Trophoblast cell (in vitro differentiated cells and primary cell): ENCODE results near the gene AKAP13.
A peak's percentile ranks its signal among the peaks of the same experiment; 100 is the strongest.
"Not testable (repeated sequence)": the region's sequence is repeated elsewhere in the genome, so short reads cannot be mapped to it uniquely, and the experiment has no call there.

Experiments
- DNase-seq, 2 donors: peaks; one replicate each; pipeline ENCODE4 v3.0.0-alpha.2; 2016
- H2AFZ ChIP-seq: 2 replicates; pipeline ENCODE4 v1.6.1; 2013; ENCODE audit warnings: low read length, moderate library complexity, mild to moderate bottlenecking; ENCODE audit not compliant: insufficient read depth, poor library complexity
- H2AK5ac ChIP-seq: 2 replicates; pipeline ENCODE4 v1.6.1; 2013; ENCODE audit warnings: mild to moderate bottlenecking, low read length
- H2BK120ac ChIP-seq: 2 replicates; pipeline ENCODE4 v1.6.1; 2013; ENCODE audit warnings: low read length, mild to moderate bottlenecking, moderate library complexity; ENCODE audit not compliant: insufficient read depth, poor library complexity
- H2BK12ac ChIP-seq: 2 replicates; pipeline ENCODE4 v1.6.1; 2013; ENCODE audit warnings: mild to moderate bottlenecking, low read length, moderate library complexity
- H2BK5ac ChIP-seq: 2 replicates; pipeline ENCODE4 v1.6.1; 2013; ENCODE audit warnings: low read length, low read depth, moderate library complexity, mild to moderate bottlenecking; ENCODE audit not compliant: poor library complexity
- H3K14ac ChIP-seq: 2 replicates; pipeline ENCODE4 v1.6.1; 2013; ENCODE audit warnings: mild to moderate bottlenecking, low read length
- H3K18ac ChIP-seq: 2 replicates; pipeline ENCODE4 v1.6.1; 2013; ENCODE audit warnings: mild to moderate bottlenecking, low read length
- H3K23ac ChIP-seq: 2 replicates; pipeline ENCODE4 v1.6.1; 2013; ENCODE audit warnings: low read length
- H3K27ac ChIP-seq: 2 replicates; pipeline ENCODE4 v1.5.1; 2013; ENCODE audit warnings: low read depth, mild to moderate bottlenecking, inconsistent platforms, low read length, moderate library complexity
- H3K27me3 ChIP-seq: 2 replicates; pipeline ENCODE4 v1.6.1; 2013; ENCODE audit warnings: inconsistent platforms, mild to moderate bottlenecking, low read length, moderate library complexity; ENCODE audit not compliant: insufficient read depth
- H3K36me3 ChIP-seq, 2 experiments: 1 replicate in 1 of 2; 2 replicates in 1 of 2; pipeline ENCODE4 v1.6.1; 2013; ENCODE audit warnings: low read length in 2 of 2, mild to moderate bottlenecking in 2 of 2, moderate library complexity in 1 of 2; ENCODE audit not compliant: insufficient read depth in 2 of 2, control insufficient read depth in 1 of 2
- H3K4ac ChIP-seq: 2 replicates; pipeline ENCODE4 v1.6.1; 2013; ENCODE audit warnings: low read depth, mild to moderate bottlenecking, low read length, moderate library complexity
- H3K4me1 ChIP-seq, 2 experiments: 1 replicate in 1 of 2; 2 replicates in 1 of 2; pipeline ENCODE4 v1.6.1; 2013; ENCODE audit warnings: low read length in 2 of 2, mild to moderate bottlenecking in 2 of 2, moderate library complexity in 1 of 2; ENCODE audit not compliant: insufficient read depth in 2 of 2, control insufficient read depth in 1 of 2
- H3K4me2 ChIP-seq: 2 replicates; pipeline ENCODE4 v1.6.1; 2013; ENCODE audit warnings: inconsistent platforms, mild to moderate bottlenecking, low read length, moderate library complexity
- H3K4me3 ChIP-seq: 2 replicates; pipeline ENCODE4 v1.5.1; 2013; ENCODE audit warnings: mild to moderate bottlenecking, low read depth, low read length, inconsistent platforms
- H3K79me1 ChIP-seq: one replicate; pipeline ENCODE4 v1.6.1; 2013; ENCODE audit warnings: low read length
- H3K79me2 ChIP-seq: 2 replicates; pipeline ENCODE4 v1.6.1; 2013; ENCODE audit warnings: low read length, mild to moderate bottlenecking; ENCODE audit not compliant: control insufficient read depth, insufficient read depth, poor library complexity
- H3K9ac ChIP-seq: 2 replicates; pipeline ENCODE4 v1.6.1; 2013; ENCODE audit warnings: mild to moderate bottlenecking, low read length
- H3K9me3 ChIP-seq: 2 replicates; pipeline ENCODE4 v1.6.1; 2013; ENCODE audit warnings: low read depth, mild to moderate bottlenecking, control low read depth, inconsistent platforms, low read length; ENCODE audit not compliant: insufficient read depth
- H4K12ac ChIP-seq: 2 replicates; pipeline ENCODE4 v1.6.1; 2013; ENCODE audit warnings: low read depth, mild to moderate bottlenecking, low read length, moderate library complexity
- H4K8ac ChIP-seq: 2 replicates; pipeline ENCODE4 v1.6.1; 2013; ENCODE audit warnings: low read depth, mild to moderate bottlenecking, low read length, moderate library complexity
- H4K91ac ChIP-seq: one replicate; pipeline ENCODE4 v1.6.1; 2013; ENCODE audit warnings: low read depth, mild to moderate bottlenecking, low read length, moderate library complexity
- WGBS: extraction: QIAGEN DNeasy Blood & Tissue Kit; methylation state at CpG from one replicate; pipeline ENCODE4 v1.1.7; 2013; ENCODE audit warnings: missing lambda C conversion rate; ENCODE audit not compliant: insufficient read length, insufficient coverage; ENCODE audit errors: extremely low coverage; 5-methylcytosine and 5-hydroxymethylcytosine counted together

AKAP13 gene

DNA sequence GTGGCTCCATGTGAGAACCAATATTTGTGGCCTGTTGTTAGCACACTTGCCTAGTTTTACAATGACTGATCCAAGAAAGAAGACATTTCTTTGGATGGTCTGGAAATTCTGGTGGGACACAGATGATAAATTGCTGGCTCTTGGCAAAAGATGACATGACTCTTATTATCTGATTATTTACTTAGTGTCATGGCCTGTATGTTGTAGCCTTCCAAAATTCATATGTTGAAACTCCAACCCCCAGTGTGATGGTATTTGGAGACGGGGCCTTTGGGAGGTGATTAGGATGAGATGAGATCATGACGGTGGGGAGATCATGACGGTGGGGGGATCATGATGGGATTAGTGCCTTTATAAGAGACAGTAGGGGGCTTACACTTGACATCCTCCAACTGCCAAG lies 30.0 kb upstream of the AKAP13 start:
- no peak overlapping the region for H3K27ac ChIP-seq
- no peak overlapping the region for H2AFZ ChIP-seq
- no peak overlapping the region for H3K4me3 ChIP-seq
- H2BK12ac ChIP-seq: no peak overlapping the region
- no peak overlapping the region for H2AK5ac ChIP-seq
- no peak overlapping the region for H3K9ac ChIP-seq
- H3K23ac ChIP-seq: no peak overlapping the region
- H3K4me1 ChIP-seq: peaks cover 13% of the 10 kb centered on the region in 2 experiments
- no peaks in the 10 kb centered on the region for H3K9me3 ChIP-seq
- no peak overlapping the region for H3K4ac ChIP-seq
- H3K14ac ChIP-seq: no peak overlapping the region
- no peak overlapping the region for H3K4me2 ChIP-seq
- H2BK5ac ChIP-seq: no peak overlapping the region
- H3K18ac ChIP-seq: no peak overlapping the region
- DNase-seq: no peak
- no peaks in the 10 kb centered on the region for H3K27me3 ChIP-seq
- no peaks in the 10 kb centered on the region for H3K79me2 ChIP-seq
- no peak overlapping the region for H4K8ac ChIP-seq
- H3K36me3 ChIP-seq: no peaks in the 10 kb centered on the region
- peaks cover 5% of the 10 kb centered on the region for H3K79me1 ChIP-seq
- no peak overlapping the region for H2BK120ac ChIP-seq
- no peak overlapping the region for H4K91ac ChIP-seq
- WGBS: no CpG with 5 or more reads among the region's 3 CpGs
- no peak overlapping the region for H4K12ac ChIP-seq

GRCh38 chr15:85351501-85351900 lies 28.9 kb upstream of the AKAP13 start:
- not testable (repeated sequence) for H3K4me3 ChIP-seq, H3K79me2 ChIP-seq, H3K79me1 ChIP-seq, H3K27ac ChIP-seq, H3K14ac ChIP-seq, H3K36me3 ChIP-seq, H4K8ac ChIP-seq, H3K18ac ChIP-seq, H4K91ac ChIP-seq, H2BK5ac ChIP-seq, H3K27me3 ChIP-seq, H3K9me3 ChIP-seq, H3K4me2 ChIP-seq, H2AFZ ChIP-seq, H3K23ac ChIP-seq, H2AK5ac ChIP-seq, H3K4ac ChIP-seq, H2BK12ac ChIP-seq, H3K9ac ChIP-seq, H4K12ac ChIP-seq, H2BK120ac ChIP-seq, DNase-seq
- no CpG with 5 or more reads among the region's 8 CpGs for WGBS
- H3K4me1 ChIP-seq: peaks cover 10% of the 10 kb centered on the region in 2 experiments

DNA sequence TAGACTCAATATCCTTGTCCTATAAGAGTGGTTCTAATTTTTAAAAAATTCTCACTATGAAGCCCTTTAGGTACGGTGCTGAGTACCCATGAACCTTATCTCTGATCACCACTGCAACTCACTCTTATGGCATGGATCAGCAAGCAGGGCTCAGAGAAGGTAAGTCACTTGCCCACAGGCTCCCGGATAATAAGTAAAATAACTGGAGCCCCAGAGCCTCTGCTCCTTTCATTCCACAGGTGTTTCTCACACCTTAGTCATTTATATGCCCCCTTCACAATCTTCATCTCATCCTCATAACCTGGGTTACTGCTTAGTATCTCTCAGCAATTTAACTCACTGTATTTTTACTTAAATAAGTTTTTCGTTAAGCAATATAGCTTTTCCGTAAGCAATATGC lies 28.4 kb upstream of the AKAP13 start:
- Histone ChIP-seq H3K36me3 (no peaks in the 10 kb centered on the region), H3K4me1 (peaks cover 10% of the 10 kb centered on the region in 2 experiments), H3K4me2 (no peak overlapping the region), H4K12ac (no peak overlapping the region), H3K79me1 (peaks cover 3% of the 10 kb centered on the region), H3K18ac (no peak overlapping the region), H3K14ac (no peak overlapping the region), H3K9me3 (no peaks in the 10 kb centered on the region), H2BK5ac (no peak overlapping the region), H2AFZ (no peak overlapping the region), H2BK120ac (no peak overlapping the region), H3K9ac (no peak overlapping the region), H3K23ac (no peak overlapping the region), H3K4ac (no peak overlapping the region), H2AK5ac (no peak overlapping the region), H3K27ac (no peak overlapping the region), H4K8ac (no peak overlapping the region), H4K91ac (no peak overlapping the region), H2BK12ac (no peak overlapping the region), H3K79me2 (no peaks in the 10 kb centered on the region), H3K27me3 (no peaks in the 10 kb centered on the region), H3K4me3 (no peak overlapping the region)
- DNase-seq: peak; percentile 86 to 93
- whole genome bisulfite sequencing: no CpG with 5 or more reads among the region's 4 CpGs

DNA sequence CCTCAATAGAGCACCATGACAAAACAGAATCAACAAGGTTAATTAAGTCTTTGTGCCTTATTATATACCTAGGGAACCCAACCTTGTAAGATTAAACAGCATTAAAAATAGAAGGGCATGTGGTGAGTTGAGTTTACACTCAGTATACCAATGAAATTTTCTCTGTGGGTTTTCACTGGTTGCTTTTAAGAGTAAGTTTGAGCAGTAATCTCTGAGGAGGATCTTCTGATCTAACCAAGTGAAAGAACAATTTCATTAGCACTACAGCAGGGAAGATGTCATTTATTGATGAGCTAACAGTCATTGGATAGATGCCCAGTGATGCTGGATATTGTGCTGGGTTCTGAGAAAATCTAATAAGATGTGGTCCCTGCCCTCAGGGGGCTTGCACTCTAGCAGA lies 26.9 kb upstream of the AKAP13 start:
- H3K4ac ChIP-seq: no peak overlapping the region
- no peak overlapping the region for H4K8ac ChIP-seq
- H3K79me2 ChIP-seq: no peaks in the 10 kb centered on the region
- H3K4me3 ChIP-seq: no peak overlapping the region
- no peak overlapping the region for H3K14ac ChIP-seq
- H2BK120ac ChIP-seq: no peak overlapping the region
- H2BK5ac ChIP-seq: no peak overlapping the region
- H3K4me1 ChIP-seq: peaks cover 5 to 6% of the 10 kb centered on the region in 2 experiments
- no peak overlapping the region for H2AK5ac ChIP-seq
- no peak overlapping the region for H3K27ac ChIP-seq
- H3K27me3 ChIP-seq: no peaks in the 10 kb centered on the region
- no peak overlapping the region for H3K23ac ChIP-seq
- DNase-seq: no peak
- H4K91ac ChIP-seq: no peak overlapping the region
- no peak overlapping the region for H3K18ac ChIP-seq
- H3K9ac ChIP-seq: no peak overlapping the region
- H3K9me3 ChIP-seq: no peaks in the 10 kb centered on the region
- no peak overlapping the region for H2BK12ac ChIP-seq
- no peak overlapping the region for H2AFZ ChIP-seq
- no peaks in the 10 kb centered on the region for H3K79me1 ChIP-seq
- no peak overlapping the region for H4K12ac ChIP-seq
- H3K36me3 ChIP-seq: no peaks in the 10 kb centered on the region
- no peak overlapping the region for H3K4me2 ChIP-seq
